ENCODE data around the gene SLC27A3.

SLC27A3 gene

DNA sequence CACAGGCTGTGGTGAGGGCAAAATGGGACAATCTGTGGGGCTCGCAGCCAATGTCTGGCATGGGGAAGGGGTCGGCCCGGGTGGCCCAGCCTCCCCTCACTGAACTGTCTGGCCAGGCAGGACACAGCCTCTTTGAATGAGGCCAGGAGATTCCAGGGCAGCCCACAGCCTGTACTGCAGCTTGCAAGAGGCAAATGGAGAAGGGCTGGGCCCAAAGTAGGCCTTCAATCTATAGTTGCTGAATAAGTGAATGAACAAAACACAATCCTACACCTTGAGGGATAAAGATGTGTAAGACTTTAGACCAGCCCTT, 23.2 kb downstream of the SLC27A3 start:
- Histone ChIP-seq H3K4me3 (ENCODE audit: low read depth, low read length) (no peak overlapping the region), H3K27ac (ENCODE audit: low read depth, low read length) (no peak overlapping the region), H3K14ac (ENCODE audit: low read length) (no peak overlapping the region), H4K8ac (ENCODE audit: low read depth, low read length) (no peak overlapping the region), H2BK5ac (ENCODE audit: low read depth, low read length, poor library complexity) (no peak overlapping the region), H3K9me3 (ENCODE audit: insufficient read depth, low read depth, low read length) (no peaks in the 10 kb centered on the region), H2AFZ (ENCODE audit: insufficient read depth, low read length, poor library complexity) (no peak overlapping the region), H3K9ac (ENCODE audit: low read length) (no peak overlapping the region), H3K27me3 (ENCODE audit: insufficient read depth, low read length) (no peaks in the 10 kb centered on the region), H4K12ac (ENCODE audit: low read depth, low read length) (no peak overlapping the region), H3K4me1 (ENCODE audit: control insufficient read depth in 1 of 2, insufficient read depth in 2 of 2, low read length in 2 of 2) (no peaks in the 10 kb centered on the region), H2AK5ac (ENCODE audit: low read length) (no peak overlapping the region), H3K4ac (ENCODE audit: low read depth, low read length) (no peak overlapping the region), H3K36me3 (ENCODE audit: control insufficient read depth in 1 of 2, insufficient read depth in 2 of 2, low read length in 2 of 2) (peaks cover 18% of the 10 kb centered on the region in 2 experiments), H3K79me2 (ENCODE audit: control insufficient read depth, insufficient read depth, low read length, poor library complexity) (no peaks in the 10 kb centered on the region), H3K79me1 (ENCODE audit: low read length) (no peaks in the 10 kb centered on the region), H3K18ac (ENCODE audit: low read length) (no peak overlapping the region), H3K4me2 (ENCODE audit: low read length) (no peak overlapping the region), H4K91ac (ENCODE audit: low read depth, low read length) (no peak overlapping the region), H2BK120ac (ENCODE audit: insufficient read depth, low read length, poor library complexity) (no peak overlapping the region), H3K23ac (ENCODE audit: low read length) (no peak overlapping the region), H2BK12ac (ENCODE audit: low read length) (no peak overlapping the region)
- no peak for DNase-seq
- no CpG with 5 or more reads among the region's 3 CpGs for WGBS (ENCODE audit: extremely low coverage, insufficient coverage, insufficient read length)

DNA sequence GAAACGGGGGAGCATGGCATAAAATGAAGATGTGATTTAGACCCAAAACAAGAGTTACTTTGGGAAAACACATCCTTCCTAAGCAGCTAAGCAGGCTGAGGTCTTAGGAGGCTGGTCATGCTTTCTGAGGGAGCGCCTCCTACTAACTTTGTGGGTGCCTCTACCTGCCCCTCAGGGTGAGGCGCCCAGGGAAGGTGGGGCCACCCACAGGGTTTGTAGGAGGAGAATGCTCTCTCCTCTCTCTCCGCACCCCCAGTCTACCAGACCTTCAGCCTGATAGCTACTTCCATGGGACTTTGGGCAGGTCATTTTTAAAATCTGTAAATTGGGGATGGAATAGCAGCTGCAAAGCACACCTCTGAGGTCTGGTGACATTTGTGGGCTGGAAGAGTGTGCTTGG, 23.8 kb downstream of the SLC27A3 start:
- Histone ChIP-seq H3K27ac (ENCODE audit: low read depth, low read length) (no peak overlapping the region), H3K79me1 (ENCODE audit: low read length) (no peaks in the 10 kb centered on the region), H3K14ac (ENCODE audit: low read length) (no peak overlapping the region), H3K4me2 (ENCODE audit: low read length) (no peak overlapping the region), H2AFZ (ENCODE audit: insufficient read depth, low read length, poor library complexity) (no peak overlapping the region), H3K9ac (ENCODE audit: low read length) (no peak overlapping the region), H2AK5ac (ENCODE audit: low read length) (no peak overlapping the region), H4K12ac (ENCODE audit: low read depth, low read length) (no peak overlapping the region), H2BK12ac (ENCODE audit: low read length) (no peak overlapping the region), H2BK5ac (ENCODE audit: low read depth, low read length, poor library complexity) (no peak overlapping the region), H3K18ac (ENCODE audit: low read length) (no peak overlapping the region), H3K4ac (ENCODE audit: low read depth, low read length) (no peak overlapping the region), H3K79me2 (ENCODE audit: control insufficient read depth, insufficient read depth, low read length, poor library complexity) (no peaks in the 10 kb centered on the region), H3K9me3 (ENCODE audit: insufficient read depth, low read depth, low read length) (no peaks in the 10 kb centered on the region), H2BK120ac (ENCODE audit: insufficient read depth, low read length, poor library complexity) (no peak overlapping the region), H3K23ac (ENCODE audit: low read length) (no peak overlapping the region), H4K91ac (ENCODE audit: low read depth, low read length) (no peak overlapping the region), H3K4me3 (ENCODE audit: low read depth, low read length) (no peak overlapping the region), H3K36me3 (ENCODE audit: control insufficient read depth in 1 of 2, insufficient read depth in 2 of 2, low read length in 2 of 2) (peaks cover 18% of the 10 kb centered on the region in 2 experiments), H4K8ac (ENCODE audit: low read depth, low read length) (no peak overlapping the region), H3K4me1 (ENCODE audit: control insufficient read depth in 1 of 2, insufficient read depth in 2 of 2, low read length in 2 of 2) (no peaks in the 10 kb centered on the region), H3K27me3 (ENCODE audit: insufficient read depth, low read length) (no peaks in the 10 kb centered on the region)
- no CpG with 5 or more reads among the region's 4 CpGs for WGBS (ENCODE audit: extremely low coverage, insufficient coverage, insufficient read length)
- DNase-seq, result no peak

DNA sequence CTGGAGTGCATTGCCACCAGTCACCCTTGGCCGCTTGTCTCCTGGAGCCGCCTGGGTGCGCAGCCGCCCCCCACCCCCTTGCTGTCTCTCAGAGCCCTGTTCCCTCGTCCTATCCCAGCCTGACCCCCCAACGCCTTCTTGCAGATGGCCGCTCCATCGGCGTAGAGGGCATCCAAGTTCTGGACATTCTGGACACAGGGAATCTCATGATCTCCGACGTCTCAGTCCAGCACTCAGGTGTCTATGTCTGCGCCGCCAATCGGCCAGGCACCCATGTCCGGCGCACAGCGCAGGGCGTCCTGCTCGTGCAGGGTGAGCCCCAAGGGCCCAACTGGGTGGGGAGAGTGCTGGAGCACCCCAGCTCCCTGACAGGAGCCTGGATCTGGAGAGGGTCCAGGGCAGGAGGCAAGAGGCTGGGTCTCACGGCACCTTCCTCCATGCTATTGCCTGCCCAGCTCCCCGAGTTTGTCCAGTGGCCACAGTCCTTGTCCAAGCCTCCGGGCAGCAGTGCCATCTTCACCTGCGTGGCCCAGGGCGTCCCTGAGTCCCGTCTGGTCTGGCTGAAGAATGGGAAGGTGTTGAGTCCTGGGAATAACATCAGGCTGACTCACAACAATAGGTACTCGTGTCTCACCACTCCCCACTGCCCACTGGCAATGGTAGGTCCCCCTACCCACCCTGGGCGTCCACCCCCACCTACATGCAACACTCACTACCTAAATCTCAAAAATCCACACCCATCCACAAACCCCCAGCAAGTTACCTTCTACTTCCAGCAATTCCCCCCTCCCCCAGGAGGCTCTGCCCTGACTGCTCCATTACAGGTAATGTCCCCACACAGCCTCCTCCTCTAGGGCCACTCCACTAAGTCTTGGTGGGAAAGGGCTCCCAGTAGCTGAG, 24.6 kb downstream of the SLC27A3 start:
- Histone ChIP-seq H3K27me3 (ENCODE audit: insufficient read depth, low read length) (no peaks in the 10 kb centered on the region), H2AFZ (ENCODE audit: insufficient read depth, low read length, poor library complexity) (no peak overlapping the region), H2BK12ac (ENCODE audit: low read length) (no peak overlapping the region), H3K9ac (ENCODE audit: low read length) (no peak overlapping the region), H3K23ac (ENCODE audit: low read length) (no peak overlapping the region), H3K18ac (ENCODE audit: low read length) (no peak overlapping the region), H3K4ac (ENCODE audit: low read depth, low read length) (no peak overlapping the region), H2BK5ac (ENCODE audit: low read depth, low read length, poor library complexity) (no peak overlapping the region), H4K12ac (ENCODE audit: low read depth, low read length) (no peak overlapping the region), H3K4me3 (ENCODE audit: low read depth, low read length) (no peak overlapping the region), H4K91ac (ENCODE audit: low read depth, low read length) (no peak overlapping the region), H3K14ac (ENCODE audit: low read length) (no peak overlapping the region), H3K9me3 (ENCODE audit: insufficient read depth, low read depth, low read length) (no peaks in the 10 kb centered on the region), H3K79me2 (ENCODE audit: control insufficient read depth, insufficient read depth, low read length, poor library complexity) (no peaks in the 10 kb centered on the region), H3K79me1 (ENCODE audit: low read length) (no peaks in the 10 kb centered on the region), H2BK120ac (ENCODE audit: insufficient read depth, low read length, poor library complexity) (no peak overlapping the region), H3K27ac (ENCODE audit: low read depth, low read length) (no peak overlapping the region), H3K4me1 (ENCODE audit: control insufficient read depth in 1 of 2, insufficient read depth in 2 of 2, low read length in 2 of 2) (no peaks in the 10 kb centered on the region), H4K8ac (ENCODE audit: low read depth, low read length) (no peak overlapping the region), H3K4me2 (ENCODE audit: low read length) (no peak overlapping the region), H2AK5ac (ENCODE audit: low read length) (no peak overlapping the region), H3K36me3 (ENCODE audit: control insufficient read depth in 1 of 2, insufficient read depth in 2 of 2, low read length in 2 of 2) (peaks cover 18 to 20% of the 10 kb centered on the region in 2 experiments)
- no CpG with 5 or more reads among the region's 27 CpGs for WGBS (ENCODE audit: extremely low coverage, insufficient coverage, insufficient read length)
- no peak for DNase-seq

DNA sequence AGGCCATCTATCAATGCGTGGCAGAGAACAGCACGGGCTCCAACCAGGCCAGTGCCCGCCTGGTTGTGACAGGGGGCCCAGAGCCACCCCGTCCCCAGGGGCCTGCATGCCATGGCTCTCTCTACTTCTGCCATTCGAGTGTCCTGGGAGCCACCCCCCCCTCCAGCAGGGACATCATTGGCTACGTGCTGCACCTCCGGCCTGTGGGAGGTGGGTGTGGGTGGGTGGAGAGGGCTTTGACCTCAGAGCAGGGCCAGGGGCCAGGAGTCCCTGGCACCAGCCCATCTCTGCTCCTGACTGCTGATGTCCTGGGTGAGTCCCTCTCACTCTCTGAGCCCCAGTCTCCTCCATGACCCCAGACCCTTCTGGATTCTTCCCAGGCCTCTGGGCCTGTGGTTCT, 25.3 kb downstream of the SLC27A3 start:
- H3K79me1 ChIP-seq (ENCODE audit: low read length), result no peaks in the 10 kb centered on the region
- no peaks in the 10 kb centered on the region for H3K4me1 ChIP-seq (ENCODE audit: control insufficient read depth in 1 of 2, insufficient read depth in 2 of 2, low read length in 2 of 2)
- no peaks in the 10 kb centered on the region for H3K9me3 ChIP-seq (ENCODE audit: insufficient read depth, low read depth, low read length)
- H2AFZ ChIP-seq (ENCODE audit: insufficient read depth, low read length, poor library complexity), result no peak overlapping the region
- H3K18ac ChIP-seq (ENCODE audit: low read length), result no peak overlapping the region
- H3K4me2 ChIP-seq (ENCODE audit: low read length), result no peak overlapping the region
- no peak overlapping the region for H4K8ac ChIP-seq (ENCODE audit: low read depth, low read length)
- no peak overlapping the region for H3K4ac ChIP-seq (ENCODE audit: low read depth, low read length)
- no peak overlapping the region for H3K4me3 ChIP-seq (ENCODE audit: low read depth, low read length)
- H3K79me2 ChIP-seq (ENCODE audit: control insufficient read depth, insufficient read depth, low read length, poor library complexity), result no peaks in the 10 kb centered on the region
- no peak overlapping the region for H2BK5ac ChIP-seq (ENCODE audit: low read depth, low read length, poor library complexity)
- H2BK120ac ChIP-seq (ENCODE audit: insufficient read depth, low read length, poor library complexity), result no peak overlapping the region
- DNase-seq, result no peak
- H2AK5ac ChIP-seq (ENCODE audit: low read length), result no peak overlapping the region
- H4K91ac ChIP-seq (ENCODE audit: low read depth, low read length), result no peak overlapping the region
- H2BK12ac ChIP-seq (ENCODE audit: low read length), result no peak overlapping the region
- peaks cover 18 to 23% of the 10 kb centered on the region in 2 experiments for H3K36me3 ChIP-seq (ENCODE audit: control insufficient read depth in 1 of 2, insufficient read depth in 2 of 2, low read length in 2 of 2)
- H3K27ac ChIP-seq (ENCODE audit: low read depth, low read length), result no peak overlapping the region
- WGBS (ENCODE audit: extremely low coverage, insufficient coverage, insufficient read length), result no CpG with 5 or more reads among the region's 7 CpGs
- no peak overlapping the region for H4K12ac ChIP-seq (ENCODE audit: low read depth, low read length)
- H3K9ac ChIP-seq (ENCODE audit: low read length), result no peak overlapping the region
- no peaks in the 10 kb centered on the region for H3K27me3 ChIP-seq (ENCODE audit: insufficient read depth, low read length)
- no peak overlapping the region for H3K14ac ChIP-seq (ENCODE audit: low read length)
- H3K23ac ChIP-seq (ENCODE audit: low read length), result no peak overlapping the region
